Measurements from ENCODE around the gene UBR7.
"Not testable (repeated sequence)": the region's sequence is repeated elsewhere in the genome, so short reads cannot be mapped to it uniquely, and the experiment has no call there.

UBR7 gene, protein sequence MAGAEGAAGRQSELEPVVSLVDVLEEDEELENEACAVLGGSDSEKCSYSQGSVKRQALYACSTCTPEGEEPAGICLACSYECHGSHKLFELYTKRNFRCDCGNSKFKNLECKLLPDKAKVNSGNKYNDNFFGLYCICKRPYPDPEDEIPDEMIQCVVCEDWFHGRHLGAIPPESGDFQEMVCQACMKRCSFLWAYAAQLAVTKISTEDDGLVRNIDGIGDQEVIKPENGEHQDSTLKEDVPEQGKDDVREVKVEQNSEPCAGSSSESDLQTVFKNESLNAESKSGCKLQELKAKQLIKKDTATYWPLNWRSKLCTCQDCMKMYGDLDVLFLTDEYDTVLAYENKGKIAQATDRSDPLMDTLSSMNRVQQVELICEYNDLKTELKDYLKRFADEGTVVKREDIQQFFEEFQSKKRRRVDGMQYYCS

DNA sequence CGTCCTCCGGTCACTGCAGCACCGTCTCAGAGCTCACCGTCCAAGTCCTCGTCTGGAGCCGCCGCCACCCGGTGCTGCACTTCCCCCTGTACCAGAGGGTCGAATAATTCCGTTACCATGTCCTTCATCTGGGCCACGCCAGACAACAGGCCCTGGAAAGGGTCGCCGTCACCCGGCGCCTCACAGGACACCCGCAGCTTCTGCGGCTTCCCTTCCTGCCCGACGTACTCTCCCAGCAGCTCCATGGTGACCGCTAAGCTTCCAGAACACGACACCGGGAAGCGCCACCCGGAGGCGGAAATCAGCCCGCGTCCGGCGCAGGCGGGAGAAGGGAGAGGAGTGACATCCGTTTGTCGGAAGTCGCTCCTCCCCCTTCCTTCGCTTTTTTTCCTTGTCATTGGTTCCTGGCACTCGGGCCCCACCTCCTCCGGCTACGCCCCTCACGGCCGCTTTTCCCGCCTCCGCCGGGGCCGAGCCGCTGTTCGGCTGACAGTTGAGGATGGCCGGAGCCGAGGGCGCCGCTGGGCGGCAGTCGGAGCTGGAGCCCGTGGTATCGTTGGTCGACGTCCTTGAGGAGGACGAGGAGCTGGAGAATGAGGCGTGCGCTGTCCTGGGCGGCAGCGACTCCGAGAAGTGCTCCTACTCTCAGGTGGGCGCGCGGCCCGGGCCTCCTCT lies at the start of gene UBR7, which contains the start of gene GON7:
Gene UBR7, plus strand, starts transcription at position 464 of the 675 bp plus-strand sequence. Its CDS starts 36 bp downstream, at position 500.
Gene GON7, minus strand, starts transcription at position 273 of the 675 bp plus-strand sequence. Its CDS starts 28 bp downstream, at position 245.
- peak; percentile 63 to 84 for DNase-seq (ENCODE audit: low read depth in 1 of 2, low spot score in 1 of 2)

DNA sequence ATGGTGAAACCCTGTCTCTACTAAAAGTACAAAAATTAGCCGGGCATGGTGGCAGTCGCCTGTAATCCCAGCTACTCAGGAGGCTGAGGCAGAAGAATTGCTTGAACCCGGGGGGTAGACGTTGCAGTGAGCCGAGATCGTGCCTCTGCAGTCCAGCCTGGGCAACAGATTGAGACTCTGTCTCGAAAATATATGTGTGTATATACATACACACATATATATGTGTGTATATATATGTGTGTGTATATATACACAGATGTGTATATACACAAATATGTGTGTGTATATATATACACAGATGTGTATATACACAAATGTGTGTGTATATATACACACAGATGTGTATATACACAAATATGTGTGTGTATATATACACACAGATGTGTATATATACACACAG lies 48.7 kb upstream of the UBR7 start:
- DNase-seq (ENCODE audit: low read depth in 1 of 2, low spot score in 1 of 2) = not testable (repeated sequence)

DNA sequence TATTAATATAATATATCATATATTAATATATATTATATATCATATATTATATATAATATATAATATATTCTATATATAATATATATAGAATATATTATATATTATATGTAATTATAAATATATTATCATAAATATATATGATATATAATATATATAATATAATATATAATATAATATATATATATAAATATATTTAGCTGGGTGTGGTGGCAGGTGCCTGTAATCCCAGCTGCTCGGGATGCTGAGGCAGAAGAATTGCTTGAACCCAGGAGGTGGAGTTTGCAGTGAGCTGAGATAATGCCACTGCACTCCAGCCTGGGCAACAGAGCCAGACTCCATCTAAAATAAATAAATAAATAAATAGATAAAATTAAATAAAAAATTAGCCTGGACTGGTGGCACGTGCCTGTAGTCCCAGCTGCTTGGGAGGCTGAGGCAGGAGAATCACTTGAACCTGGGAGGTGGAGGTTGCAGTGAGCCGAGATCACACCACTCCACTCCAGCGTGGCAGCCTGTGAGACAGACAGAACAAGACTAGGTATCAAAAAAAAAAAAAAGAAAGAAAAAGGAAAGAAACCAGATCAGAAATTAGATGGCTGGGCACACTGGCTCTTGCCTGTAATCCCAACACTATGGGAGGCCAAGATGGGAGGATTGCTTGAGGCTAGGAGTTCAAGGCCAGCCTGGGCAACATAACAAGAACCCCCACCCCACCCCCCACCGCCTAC lies 47.3 kb upstream of the UBR7 start:
- not testable (repeated sequence) for DNase-seq (ENCODE audit: low read depth in 1 of 2, low spot score in 1 of 2)

DNA sequence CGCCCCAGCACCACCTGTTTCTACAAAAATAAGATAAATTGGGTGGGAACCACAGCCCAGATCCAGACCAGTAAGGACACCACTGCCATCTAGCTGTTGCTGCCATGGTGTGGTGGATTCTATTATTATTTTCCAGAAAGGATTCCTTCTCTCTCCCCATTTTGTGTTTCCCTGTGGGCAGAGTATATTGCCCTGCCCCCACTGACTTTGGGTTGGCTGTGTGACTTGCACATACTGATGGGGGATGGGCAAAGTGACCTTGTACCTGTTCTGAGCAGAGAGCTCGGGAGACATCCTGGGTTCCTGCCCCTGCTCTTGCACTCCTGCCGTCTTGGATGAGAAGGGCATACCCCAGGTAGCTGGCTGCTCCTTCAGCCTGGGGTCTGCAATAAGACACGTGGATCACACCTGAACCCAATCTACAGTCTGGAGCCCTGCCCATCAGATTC lies 46.7 kb upstream of the UBR7 start:
- no peak for DNase-seq (ENCODE audit: low read depth in 1 of 2, low spot score in 1 of 2)

DNA sequence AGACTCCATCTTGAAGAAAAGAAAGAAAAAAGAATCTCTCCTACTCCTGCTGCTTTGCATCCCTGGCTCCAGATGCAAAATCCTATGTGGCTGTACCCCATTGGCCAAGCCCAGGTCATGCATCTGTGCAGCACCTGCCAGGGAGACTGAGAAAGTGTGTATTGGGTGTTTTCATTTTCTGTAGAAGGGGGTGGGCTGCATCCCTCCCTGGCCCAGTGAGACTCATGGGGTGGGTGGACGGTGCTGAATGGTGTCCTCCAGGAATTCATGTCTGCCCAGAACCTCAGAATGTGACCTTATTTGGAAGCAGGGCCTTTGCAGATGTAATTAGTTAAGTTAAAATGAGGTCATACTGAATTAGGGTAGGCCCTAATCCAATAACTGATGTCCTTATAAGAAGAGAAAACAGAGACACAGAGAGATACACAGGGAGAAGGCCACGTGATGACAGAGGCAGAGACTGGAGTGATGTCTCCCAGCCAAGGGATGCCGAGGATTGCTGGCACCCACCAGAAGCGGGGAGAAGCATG lies 45.6 kb upstream of the UBR7 start:
- no peak for DNase-seq (ENCODE audit: low read depth in 1 of 2, low spot score in 1 of 2)

DNA sequence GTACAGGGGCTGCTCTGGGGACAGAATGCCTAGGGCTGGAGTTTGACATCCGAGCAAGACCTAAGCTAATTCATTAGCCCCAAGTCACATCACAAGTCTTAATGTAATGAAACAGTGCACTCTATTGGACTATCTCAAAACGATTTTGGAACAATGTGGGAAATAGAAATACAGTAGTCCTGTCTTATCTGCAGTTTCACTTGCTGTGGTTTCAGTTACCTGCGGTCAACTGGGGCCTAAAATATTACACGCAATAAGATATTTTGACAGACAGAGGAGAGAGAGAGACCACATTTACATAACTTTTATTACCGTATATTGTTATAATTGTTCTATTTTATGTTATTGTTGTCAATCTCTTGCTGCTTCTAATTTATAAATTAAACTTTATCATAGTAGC lies 43.5 kb upstream of the UBR7 start:
- no peak for DNase-seq (ENCODE audit: low read depth in 1 of 2, low spot score in 1 of 2)

DNA sequence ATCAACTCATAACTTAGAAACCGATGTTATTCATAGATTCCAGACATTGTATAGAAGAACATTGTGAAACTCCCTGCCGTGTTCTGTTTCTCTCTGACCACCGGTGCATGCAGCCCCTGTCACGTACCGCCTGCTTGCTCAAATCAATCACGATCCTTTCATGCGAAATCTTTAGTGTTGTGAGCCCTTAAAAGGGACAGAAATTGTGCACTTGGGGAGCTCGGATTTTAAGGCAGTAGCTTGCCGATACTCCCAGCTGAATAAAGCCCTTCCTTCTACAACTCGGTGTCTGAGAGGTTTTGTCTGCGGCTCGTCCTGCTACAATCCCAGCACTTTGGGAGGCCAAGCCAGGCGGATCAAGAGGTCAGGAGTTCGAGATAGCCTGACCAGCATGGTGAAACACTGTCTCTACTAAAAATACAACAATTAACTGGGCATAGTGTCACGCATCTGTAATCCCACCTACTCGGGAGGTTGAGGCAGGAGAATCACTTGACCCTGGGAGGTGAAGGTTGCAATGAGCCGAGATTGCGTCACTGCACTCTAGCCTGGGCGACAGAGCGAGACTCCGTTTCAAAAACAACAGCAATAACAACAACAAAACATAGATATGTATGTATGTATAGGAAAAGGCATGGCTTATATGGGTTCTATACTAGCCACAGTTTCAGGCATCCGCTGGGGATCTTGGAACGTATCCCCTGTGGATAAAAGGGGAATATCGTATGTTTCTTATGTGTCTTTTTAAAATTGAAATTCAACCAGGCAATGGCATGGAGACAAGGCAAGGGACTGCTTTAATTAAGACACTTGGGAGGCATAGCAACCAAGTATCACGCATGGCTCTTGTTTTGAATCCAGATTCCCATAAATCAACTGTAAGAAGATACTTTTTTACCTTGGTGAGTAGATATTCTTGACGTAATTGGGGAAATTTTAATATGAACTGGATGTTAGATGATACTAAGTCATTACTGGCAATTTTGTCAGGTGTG lies 41.5 kb upstream of the UBR7 start:
- not testable (repeated sequence) for DNase-seq (ENCODE audit: low read depth in 1 of 2, low spot score in 1 of 2)

DNA sequence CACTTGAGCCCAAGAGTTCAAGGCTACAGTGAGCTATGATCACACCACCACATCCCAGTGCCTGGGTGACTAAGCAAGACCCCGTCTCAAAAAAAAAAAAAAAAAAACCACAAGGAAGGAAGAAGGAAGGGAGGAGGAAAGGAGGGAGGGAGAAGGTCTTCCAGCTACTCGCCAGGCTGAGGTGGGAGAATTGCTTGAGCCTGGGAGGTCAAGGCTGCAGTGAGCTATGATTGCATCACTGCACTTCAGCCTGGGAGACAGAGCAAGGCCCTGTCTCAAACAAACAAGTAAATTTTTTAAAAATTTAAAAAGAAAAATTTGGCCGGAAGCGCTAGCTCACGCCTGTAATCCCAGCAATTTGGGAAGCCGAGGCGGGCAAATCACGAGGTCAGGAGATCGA lies 38.4 kb upstream of the UBR7 start:
- not testable (repeated sequence) for DNase-seq (ENCODE audit: low read depth in 1 of 2, low spot score in 1 of 2)

DNA sequence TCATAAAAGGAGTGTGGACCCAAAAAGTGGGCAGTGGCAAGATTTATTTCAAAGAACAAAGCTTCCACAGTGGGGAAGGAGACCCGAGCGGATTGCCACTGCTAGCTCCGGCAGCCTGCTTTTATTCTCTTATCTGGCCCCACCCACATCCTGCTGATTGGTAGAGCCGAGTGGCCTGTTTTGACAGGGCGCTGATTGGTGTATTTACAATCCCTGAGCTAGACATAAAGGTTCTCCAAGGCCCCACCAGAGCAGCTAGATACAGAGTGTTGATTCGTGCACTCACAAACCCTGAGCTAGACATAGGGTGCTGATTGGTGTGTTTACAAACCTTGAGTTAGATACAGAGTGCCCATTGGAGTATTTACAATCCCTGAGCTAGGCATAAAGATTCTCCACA lies 37.4 kb upstream of the UBR7 start:
- DNase-seq (ENCODE audit: low read depth in 1 of 2, low spot score in 1 of 2) = not testable (repeated sequence)

DNA sequence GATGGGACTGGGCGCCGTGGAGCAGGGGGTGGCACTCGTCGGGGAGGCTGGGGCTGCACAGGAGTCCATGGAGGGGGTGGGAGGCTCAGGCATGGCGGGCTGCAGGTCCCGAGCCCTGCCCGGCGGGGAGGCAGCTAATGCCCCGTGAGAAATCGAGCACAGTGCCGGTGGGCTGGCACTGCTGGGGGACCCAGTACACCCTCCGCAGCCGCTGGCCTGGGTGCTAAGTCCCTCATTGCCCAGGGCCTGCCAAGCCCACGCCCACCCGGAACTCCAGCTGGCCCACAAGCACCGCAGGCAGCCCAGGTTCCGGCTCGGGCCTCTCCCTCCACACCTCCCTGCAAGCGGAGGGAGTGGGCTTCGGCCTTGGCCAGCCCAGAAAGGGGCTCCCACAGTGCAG lies 36.9 kb upstream of the UBR7 start:
- not testable (repeated sequence) for DNase-seq (ENCODE audit: low read depth in 1 of 2, low spot score in 1 of 2)

DNA sequence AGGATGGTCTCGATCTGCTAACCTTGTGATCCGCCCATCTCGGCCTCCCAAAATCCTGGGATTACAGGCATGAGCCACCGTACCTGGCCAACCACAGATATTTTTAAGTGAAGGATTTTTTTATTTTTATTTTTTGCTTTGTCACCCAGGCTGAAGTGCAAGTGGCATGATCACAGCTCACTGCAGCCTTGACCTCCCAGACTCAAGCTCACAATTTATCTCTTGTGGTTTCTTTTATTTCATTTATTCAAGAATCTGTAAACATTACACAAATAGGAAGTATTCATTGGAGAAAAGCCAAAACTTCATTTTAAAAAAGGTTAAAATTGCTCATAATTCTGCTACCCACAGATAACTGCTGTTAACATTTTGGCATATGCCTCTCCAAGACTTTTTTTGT lies 35.7 kb upstream of the UBR7 start:
- DNase-seq (ENCODE audit: low read depth in 1 of 2, low spot score in 1 of 2) = no peak

DNA sequence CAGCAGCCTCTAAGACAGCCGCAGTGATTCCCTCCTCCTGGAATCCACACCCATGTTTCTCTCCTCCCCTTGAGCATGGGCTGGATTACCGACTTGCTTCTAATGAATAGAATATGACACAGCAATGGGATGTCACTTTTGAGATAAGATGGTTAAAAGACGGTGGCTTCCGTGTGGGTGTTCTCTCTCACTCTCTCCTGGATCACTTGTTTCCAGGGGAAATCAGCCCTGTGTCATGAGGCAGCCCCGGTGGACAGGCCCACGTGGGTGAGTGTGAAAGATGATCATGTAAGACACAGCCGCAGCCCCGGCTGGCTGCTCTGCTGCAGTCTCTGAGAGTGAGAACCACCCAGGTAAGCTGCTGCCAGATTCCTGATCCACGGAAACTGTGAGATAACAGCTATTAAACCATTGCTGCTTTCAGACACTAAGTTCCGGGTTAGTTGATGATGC lies 33.1 kb upstream of the UBR7 start:
- DNase-seq (ENCODE audit: low read depth in 1 of 2, low spot score in 1 of 2) = no peak

DNA sequence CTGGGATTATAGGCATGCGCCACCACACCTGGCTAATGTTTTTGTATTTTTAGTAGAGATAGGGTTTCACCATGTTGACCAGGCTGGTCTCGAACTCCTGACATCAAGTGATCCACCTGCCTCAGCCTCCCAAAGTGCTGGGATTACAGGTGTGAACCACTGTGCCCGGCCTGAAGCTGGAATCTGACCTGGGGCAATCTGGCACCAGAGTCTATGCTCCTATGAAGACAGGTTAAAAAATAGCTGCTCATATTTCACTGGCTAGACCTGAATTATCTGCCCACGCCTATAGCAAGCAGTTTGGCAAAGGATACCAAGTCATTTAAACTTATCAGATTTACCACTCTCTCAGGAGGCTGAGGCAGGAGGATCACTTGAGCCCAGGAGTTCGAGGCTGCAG lies 32.3 kb upstream of the UBR7 start:
- DNase-seq (ENCODE audit: low read depth in 1 of 2, low spot score in 1 of 2) = not testable (repeated sequence)

DNA sequence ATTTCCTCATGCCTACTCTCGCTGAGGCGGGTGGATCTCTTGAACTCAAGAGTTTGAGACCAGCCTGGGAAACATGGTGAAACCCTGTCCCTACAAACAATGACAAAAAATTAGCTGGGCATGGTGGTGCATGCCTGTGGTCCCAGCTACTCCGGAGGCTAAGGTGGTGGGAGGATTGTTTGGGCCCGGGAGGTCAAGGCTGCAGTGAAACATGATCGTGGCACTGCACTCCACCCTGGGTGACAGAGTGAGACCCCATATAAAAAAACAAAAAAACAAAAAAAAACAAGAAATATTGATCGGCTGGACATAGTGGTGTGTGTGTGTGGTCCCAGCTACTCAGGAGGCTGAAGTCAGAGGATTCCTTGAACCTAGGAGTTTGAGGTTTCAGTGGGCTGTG lies 31.6 kb upstream of the UBR7 start:
- DNase-seq (ENCODE audit: low read depth in 1 of 2, low spot score in 1 of 2) = no peak

DNA sequence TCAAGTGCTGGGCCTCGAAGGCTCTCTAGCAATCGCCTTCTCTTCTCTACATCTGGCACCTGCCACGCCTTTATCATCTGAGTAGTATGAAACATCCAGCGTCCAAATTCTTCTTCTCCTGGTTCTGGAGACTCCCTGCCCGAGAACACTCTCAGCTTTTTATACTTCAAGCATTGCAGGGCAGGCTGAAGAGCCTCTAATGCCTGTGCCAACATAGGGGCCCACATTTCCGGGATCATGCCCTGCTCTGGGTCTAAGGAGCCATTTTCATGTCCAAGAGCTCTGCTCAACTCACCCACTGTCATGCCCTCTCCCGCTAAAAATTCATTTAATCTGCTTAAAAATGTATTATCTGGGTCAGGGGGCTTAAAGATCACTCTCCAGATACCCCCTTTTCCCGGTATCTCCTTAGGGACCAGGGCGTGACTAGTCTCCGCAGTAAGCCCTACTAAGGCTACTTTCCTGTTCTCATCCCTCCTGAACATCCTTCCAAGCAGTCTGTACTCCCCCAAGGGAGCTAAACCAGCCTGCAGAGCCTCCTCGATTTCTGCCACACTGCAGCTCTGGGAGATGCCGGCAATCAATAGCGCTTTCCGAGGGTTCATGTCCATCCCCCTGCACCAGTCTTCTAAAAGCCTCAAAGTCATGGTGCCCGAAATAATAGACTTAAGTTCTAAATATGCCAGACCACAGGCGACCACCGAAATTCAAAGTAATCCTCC lies 23.3 kb upstream of the UBR7 start:
- DNase-seq (ENCODE audit: low read depth in 1 of 2, low spot score in 1 of 2) = no peak

DNA sequence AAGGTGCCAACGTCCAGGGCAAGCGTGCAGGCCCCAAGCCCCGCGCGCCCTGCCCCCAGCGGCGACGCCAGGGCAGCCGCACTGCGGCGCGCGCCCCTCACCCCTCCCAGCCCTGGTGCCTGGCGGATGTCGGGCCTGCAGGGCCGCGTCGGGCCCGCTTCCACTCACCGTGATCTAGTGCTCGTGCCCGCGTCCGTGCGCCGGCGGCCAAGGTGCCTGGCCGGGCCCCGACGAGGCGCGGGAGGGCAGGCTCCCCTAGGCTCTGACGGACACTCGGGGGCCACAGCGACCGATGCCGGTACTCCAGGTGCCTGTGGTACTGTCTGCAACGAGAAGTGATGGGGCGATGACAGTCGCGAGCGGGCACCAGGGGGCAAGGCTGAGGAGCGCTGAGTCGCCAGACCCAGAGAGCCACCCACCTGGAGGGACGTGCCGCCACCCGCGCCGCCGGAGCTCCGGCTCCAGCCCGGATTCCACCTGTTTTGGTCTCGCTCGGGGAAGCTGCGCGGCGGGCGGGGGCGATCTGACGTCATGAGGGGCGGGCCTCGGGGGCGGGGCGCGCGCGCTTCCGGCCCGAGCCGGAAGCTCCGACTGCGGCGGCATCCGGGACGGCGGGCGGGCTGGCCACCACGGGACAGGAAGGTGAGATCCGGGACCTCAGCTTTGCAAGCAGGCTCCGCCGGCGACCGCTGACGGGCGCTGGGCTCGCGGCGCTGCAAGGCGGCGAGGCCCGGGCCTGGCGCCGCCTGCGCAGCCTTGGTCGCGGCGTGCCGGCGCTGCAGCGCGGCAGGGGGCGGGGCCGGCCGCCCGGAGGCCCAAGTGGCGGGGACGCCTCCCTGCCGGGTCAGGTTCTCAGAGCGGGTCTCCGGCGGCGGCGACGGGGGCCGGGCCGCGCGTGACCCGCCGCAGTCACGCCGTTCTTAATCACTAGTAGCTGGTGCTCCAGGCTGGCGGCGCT lies 22.4 kb upstream of the UBR7 start, which contains the start of the genes LYSET and MOAP1:
Gene LYSET, plus strand, starts transcription at position 927 of the 958 bp plus-strand sequence. CDS start 89 bp downstream, outside the sequence.
Gene MOAP1, minus strand, starts transcription at position 507 of the 958 bp plus-strand sequence. CDS start 655 bp downstream, outside the sequence.
- peak; percentile 79 to 80 for DNase-seq (ENCODE audit: low read depth in 1 of 2, low spot score in 1 of 2)

DNA sequence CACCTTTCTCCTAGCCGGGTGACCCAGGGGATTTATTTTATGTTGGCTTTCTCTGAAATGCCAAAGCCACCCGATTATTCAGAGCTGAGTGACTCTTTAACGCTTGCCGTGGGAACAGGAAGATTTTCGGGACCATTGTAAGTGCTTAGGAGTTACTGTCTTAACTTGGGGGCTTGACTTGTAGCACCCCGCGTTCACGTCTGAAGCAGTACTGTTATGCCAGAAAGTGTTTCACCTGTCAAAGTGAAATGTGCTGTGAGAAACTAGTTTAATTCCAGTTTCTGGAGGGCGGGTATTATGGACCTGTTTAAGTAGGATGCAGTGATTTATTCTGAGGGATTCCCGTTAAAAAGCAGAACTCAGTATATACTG lies 21.7 kb upstream of the UBR7 start:
- DNase-seq (ENCODE audit: low read depth in 1 of 2, low spot score in 1 of 2) = no peak

DNA sequence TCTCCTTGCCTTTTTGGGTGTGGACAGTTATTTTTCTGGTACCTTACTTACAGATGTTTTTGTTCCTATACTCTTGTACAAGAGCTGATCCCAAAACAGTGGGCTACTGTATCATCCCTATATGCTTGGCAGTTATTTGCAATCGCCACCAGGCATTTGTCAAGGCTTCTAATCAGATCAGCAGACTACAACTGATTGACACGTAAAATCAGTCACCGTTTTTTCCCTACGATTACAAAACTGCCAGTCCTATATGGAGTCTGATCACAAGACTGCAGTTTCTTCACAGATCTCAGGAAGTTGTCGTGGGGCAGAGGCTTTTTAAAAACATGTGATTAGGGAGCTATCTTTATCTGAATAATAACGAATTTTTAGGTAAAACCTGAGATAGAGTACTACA lies 20.6 kb upstream of the UBR7 start:
- DNase-seq (ENCODE audit: low read depth in 1 of 2, low spot score in 1 of 2) = no peak
